Measurements from ENCODE around the gene SPPL2B.

Gene SPPL2B

GRCh38 chr19:2305452-2306280 is 22.8 kb upstream of the SPPL2B start:
- no peak for TF ChIP-seq CTCF (conservative IDR thresholded peaks at IDR 0.05)
- H3K27ac ChIP-seq = no peak overlapping the region

- no peak for TF ChIP-seq CTCF (conservative IDR thresholded peaks at IDR 0.05)
- no peak overlapping the region for H3K27ac ChIP-seq
Observed at GRCh38 chr19:2306281-2306806, 22.1 kb upstream of the SPPL2B start.

GRCh38 chr19:2306971-2307370 is 21.5 kb upstream of the SPPL2B start:
- no peak for TF ChIP-seq CTCF (conservative IDR thresholded peaks at IDR 0.05)
- no peak overlapping the region for H3K27ac ChIP-seq

- peak overlapping the region; percentile 53; the same call in 1 of the 2 replicates for H3K27ac ChIP-seq
- no peak for TF ChIP-seq CTCF (conservative IDR thresholded peaks at IDR 0.05)
Observed at GRCh38 chr19:2307518-2308012, 20.9 kb upstream of the SPPL2B start.

GRCh38 chr19:2308114-2308556 is 20.3 kb upstream of the SPPL2B start, which contains the start of gene LINGO3:
LINGO3 (minus strand) TSS chr19:2308154; CDS start chr19:2291776, 16,378 bp downstream.
- peak within 1 kb of the TSS; percentile 53; the same call in 1 of the 2 replicates for H3K27ac ChIP-seq
- no peak for TF ChIP-seq CTCF (conservative IDR thresholded peaks at IDR 0.05)

GRCh38 chr19:2309734-2310362 is 18.6 kb upstream of the SPPL2B start:
- no peak overlapping the region for H3K27ac ChIP-seq
- no peak for TF ChIP-seq CTCF (conservative IDR thresholded peaks at IDR 0.05)

GRCh38 chr19:2311093-2311492 is 17.4 kb upstream of the SPPL2B start:
- no peak overlapping the region for H3K27ac ChIP-seq
- TF ChIP-seq CTCF (conservative IDR thresholded peaks at IDR 0.05) = no peak

Data from VCaP (cell line).